K562 (cell line): ENCODE results near the gene CAPRIN1. TPM values are rescaled to one million over a fixed set of nuclear protein-coding genes. Genes with fewer than 3 reads are reported as not detected.

Experiments
- BHLHE40 ChIP-seq: IDR thresholded peaks from 2 replicates; pipeline ENCODE4 v1.6.1; 2011; ENCODE audit warnings: low read length, improper control_type of control experiment
- CHCHD3 ChIP-seq: fragments of 250-450 bp; sonication (Bioruptor Pico); IDR thresholded peaks from 2 replicates; pipeline ENCODE4 v2.1.2; 2022; ENCODE audit warnings: mild to moderate bottlenecking
- COPS2 ChIP-seq: fragments of 450-650 bp; conservative IDR thresholded peaks from 2 replicates; pipeline ENCODE4 v1.6.1; 2016; ENCODE audit warnings: mild to moderate bottlenecking, moderate library complexity
- DNMT1 ChIP-seq: fragments of 450-650 bp; IDR thresholded peaks from 2 replicates; pipeline ENCODE4 v1.6.1; 2016; ENCODE audit warnings: antibody characterized with exemption, mild to moderate bottlenecking
- FOSL1 ChIP-seq: fragments of 200-800 bp; sonication (Bioruptor generic); conservative IDR thresholded peaks from 2 replicates; pipeline ENCODE4 v1.6.1; 2016; ENCODE audit warnings: missing genetic modification characterization, missing compliant biosample characterization
- KLF10 ChIP-seq: fragments of 250-450 bp; sonication (Bioruptor Pico); IDR thresholded peaks from 2 replicates; pipeline ENCODE4 v1.6.1; 2021; ENCODE audit warnings: matching md5 sums
- NFIC ChIP-seq: fragments of 450-650 bp; IDR thresholded peaks from 2 replicates; pipeline ENCODE4 v1.6.1; 2017; ENCODE audit warnings: mild to moderate bottlenecking, inconsistent platforms
- NFYB ChIP-seq: IDR thresholded peaks from 2 replicates; pipeline ENCODE4 v1.6.1; 2011; ENCODE audit warnings: mild to moderate bottlenecking, moderate library complexity; ENCODE audit not compliant: insufficient read length; ENCODE audit errors: extremely low read depth
- NKRF ChIP-seq: fragments of 450-650 bp; IDR thresholded peaks from 2 replicates; pipeline ENCODE4 v1.6.1; 2016; ENCODE audit warnings: borderline replicate concordance
- NR2C2 ChIP-seq, 2 experiments: fragments of 200-800 bp in 1 of 2; sonication (Bioruptor generic) in 1 of 2; sonication (generic) in 1 of 2; formaldehyde crosslinking in 1 of 2; IDR thresholded peaks; 2 replicates each; pipeline versions ENCODE4 v1.6.1 to v1.8.0; 2016 to 2022; ENCODE audit warnings: mild to moderate bottlenecking in 1 of 2, missing compliant biosample characterization in 1 of 2, missing genetic modification characterization in 1 of 2, missing genetic modification reagents in 1 of 2
- PTBP1 ChIP-seq: fragments of 200-400 bp; formaldehyde crosslinking; IDR thresholded peaks from 2 replicates; pipeline ENCODE4 v1.6.1; 2017; ENCODE audit warnings: low read depth, low read length
- STAT5A ChIP-seq: IDR thresholded peaks from 2 replicates; pipeline ENCODE4 v1.6.1; 2012; ENCODE audit warnings: low read length, inconsistent platforms, borderline replicate concordance
- TEAD2 ChIP-seq: fragments of 450-650 bp; IDR thresholded peaks from 2 replicates; pipeline ENCODE4 v1.6.1; 2016; ENCODE audit warnings: missing genetic modification characterization, control low read depth, missing compliant biosample characterization
- TRIM24 ChIP-seq, 2 experiments: fragments of 450-650 bp; IDR thresholded peaks; 2 replicates each; pipeline ENCODE4 v1.6.1; 2016
- ZNF174 ChIP-seq: fragments of 250-450 bp; sonication (Bioruptor Pico); IDR thresholded peaks from 2 replicates; pipeline ENCODE4 v1.4.0; 2020; ENCODE audit warnings: mild to moderate bottlenecking
- ZNF212 ChIP-seq: fragments of 450-650 bp; formaldehyde crosslinking; IDR thresholded peaks from 2 replicates; pipeline ENCODE4 v1.4.0; 2020; ENCODE audit warnings: mild to moderate bottlenecking
- ZNF282 ChIP-seq: sonication (generic); formaldehyde crosslinking; IDR thresholded peaks from 2 replicates; pipeline ENCODE4 v1.8.1; 2023; ENCODE audit warnings: missing genetic modification reagents
- ZNF444 ChIP-seq: fragments of 250-450 bp; sonication (Bioruptor Pico); IDR thresholded peaks from 2 replicates; pipeline ENCODE4 v1.4.0; 2020; ENCODE audit warnings: mild to moderate bottlenecking, moderate library complexity
- ZNF699 ChIP-seq: fragments of 250-450 bp; sonication (Bioruptor Pico); IDR thresholded peaks from 2 replicates; pipeline ENCODE4 v1.8.0; 2021; ENCODE audit warnings: mild to moderate bottlenecking, moderate library complexity; ENCODE audit not compliant: insufficient replicate concordance
- polyA plus RNA-seq, 8 experiments: library from polyadenylated mRNA; depleted of rRNA in 4 of 8; stranded (reverse) in 5 of 8; unstranded in 3 of 8; fragments of >200 nt; fragmentation: Nextera tagmentation in 2 of 8; fragmentation: Illumina TruSeq in 1 of 8; extraction: Ambion mirVana in 2 of 8; extraction: Trizol in 1 of 8; gene quantifications; 2 replicates each; pipeline versions ENCODE4 v1.2.1 to v1.2.3, GENCODE V29; 2011 to 2014; ENCODE audit warnings: inconsistent platforms in 1 of 8, missing spikeins in 1 of 8
- total RNA-seq, 7 experiments: library from RNA; depleted of rRNA in 6 of 7; stranded (reverse); fragments of >200 nt in 6 of 7; fragmentation: Illumina TruSeq in 2 of 7; extraction: Trizol in 2 of 7; gene quantifications; 2 replicates each; pipeline versions ENCODE4 v1.2.1 to v1.2.3, GENCODE V29; 2011 to 2021; ENCODE audit warnings: low replicate concordance in 1 of 7
- TF ChIP-seq, protein P1 (sequence below): fragments of 200-800 bp; sonication (Bioruptor generic); IDR thresholded peaks from 2 replicates; pipeline ENCODE4 v1.6.1; 2017; ENCODE audit warnings: missing genetic modification characterization, missing compliant biosample characterization
- TF ChIP-seq, protein P2 (sequence below): fragments of 250-450 bp; sonication (Bioruptor Pico); IDR thresholded peaks from 2 replicates; pipeline ENCODE4 v1.4.0; 2020; ENCODE audit warnings: mild to moderate bottlenecking, moderate library complexity
- TF ChIP-seq, protein P3 (sequence below): fragments of 450-650 bp; conservative IDR thresholded peaks from 2 replicates; pipeline ENCODE4 v1.6.1; 2016; ENCODE audit warnings: missing genetic modification characterization, low read depth, mild to moderate bottlenecking, missing compliant biosample characterization, moderate library complexity
- TF ChIP-seq, protein P4 (sequence below): sonication (generic); formaldehyde crosslinking; IDR thresholded peaks from 2 replicates; pipeline ENCODE4 v1.8.1; 2022; ENCODE audit warnings: missing genetic modification reagents

Gene CAPRIN1
- total and polyA plus RNA-seq, 9 of the 15 experiments (the other 6 are each of a cell fraction or from before 2014, with no cell fraction given), result 49.6 to 271 (median 244) TPM

DNA sequence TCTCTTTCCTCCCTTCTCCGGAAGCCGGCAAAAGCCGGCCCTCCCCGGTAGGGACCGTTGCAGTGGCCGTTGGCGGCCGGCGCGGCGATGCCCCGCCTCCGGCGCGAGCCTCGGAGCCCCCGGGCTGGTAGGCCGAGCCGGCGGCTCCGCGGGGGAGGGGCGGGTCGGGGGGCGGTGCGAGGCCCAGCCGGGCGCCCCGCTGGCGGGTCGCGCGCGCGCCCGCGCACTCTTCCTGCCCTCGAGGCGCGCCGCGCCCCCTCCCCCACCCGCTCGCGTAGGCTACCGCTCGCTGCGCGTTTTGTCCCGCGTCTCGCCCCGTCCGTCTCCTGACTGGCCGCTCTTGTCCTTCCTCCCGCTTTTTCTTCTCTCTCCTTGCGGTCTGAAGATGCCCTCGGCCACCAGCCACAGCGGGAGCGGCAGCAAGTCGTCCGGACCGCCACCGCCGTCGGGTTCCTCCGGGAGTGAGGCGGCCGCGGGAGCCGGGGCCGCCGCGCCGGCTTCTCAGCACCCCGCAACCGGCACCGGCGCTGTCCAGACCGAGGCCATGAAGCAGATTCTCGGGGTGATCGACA is 591 bp downstream of the CAPRIN1 start (continued):
- TF ChIP-seq, protein P1, sequence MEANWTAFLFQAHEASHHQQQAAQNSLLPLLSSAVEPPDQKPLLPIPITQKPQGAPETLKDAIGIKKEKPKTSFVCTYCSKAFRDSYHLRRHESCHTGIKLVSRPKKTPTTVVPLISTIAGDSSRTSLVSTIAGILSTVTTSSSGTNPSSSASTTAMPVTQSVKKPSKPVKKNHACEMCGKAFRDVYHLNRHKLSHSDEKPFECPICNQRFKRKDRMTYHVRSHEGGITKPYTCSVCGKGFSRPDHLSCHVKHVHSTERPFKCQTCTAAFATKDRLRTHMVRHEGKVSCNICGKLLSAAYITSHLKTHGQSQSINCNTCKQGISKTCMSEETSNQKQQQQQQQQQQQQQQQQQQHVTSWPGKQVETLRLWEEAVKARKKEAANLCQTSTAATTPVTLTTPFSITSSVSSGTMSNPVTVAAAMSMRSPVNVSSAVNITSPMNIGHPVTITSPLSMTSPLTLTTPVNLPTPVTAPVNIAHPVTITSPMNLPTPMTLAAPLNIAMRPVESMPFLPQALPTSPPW (CRISPR knock-in tag), result peak; percentile 86
- TF ChIP-seq NFYB (no peak), ZNF282 (CRISPR knock-in tag) (no peak), NKRF (no peak), ZNF444 (CRISPR knock-in tag) (no peak), TEAD2 (no peak), ZNF174 (CRISPR knock-in tag) (no peak), NR2C2 (CRISPR knock-in tag; IDR thresholded peaks at IDR 0.05) (no peak), NR2C2 (tag; IDR thresholded peaks at IDR 0.05) (peak; percentile 38; the same call in 1 of the 2 replicates), KLF10 (no peak), TRIM24 (IDR thresholded peaks at IDR 0.05) (no peak), PTBP1 (0 out of 2 replicates have a peak, but pooled peaks have one; percentile 20), FOSL1 (tag) (0 out of 2 replicates have a peak, but pooled peaks have one; percentile 29), CHCHD3 (no peak), DNMT1 (no peak), ZNF212 (CRISPR knock-in tag) (no peak), STAT5A (no peak), NFIC (no peak; the same call in 1 of the 2 replicates), COPS2 (no peak), BHLHE40 (peak; percentile 59), ZNF699 (CRISPR knock-in tag) (no peak)
- TF ChIP-seq, protein P2, sequence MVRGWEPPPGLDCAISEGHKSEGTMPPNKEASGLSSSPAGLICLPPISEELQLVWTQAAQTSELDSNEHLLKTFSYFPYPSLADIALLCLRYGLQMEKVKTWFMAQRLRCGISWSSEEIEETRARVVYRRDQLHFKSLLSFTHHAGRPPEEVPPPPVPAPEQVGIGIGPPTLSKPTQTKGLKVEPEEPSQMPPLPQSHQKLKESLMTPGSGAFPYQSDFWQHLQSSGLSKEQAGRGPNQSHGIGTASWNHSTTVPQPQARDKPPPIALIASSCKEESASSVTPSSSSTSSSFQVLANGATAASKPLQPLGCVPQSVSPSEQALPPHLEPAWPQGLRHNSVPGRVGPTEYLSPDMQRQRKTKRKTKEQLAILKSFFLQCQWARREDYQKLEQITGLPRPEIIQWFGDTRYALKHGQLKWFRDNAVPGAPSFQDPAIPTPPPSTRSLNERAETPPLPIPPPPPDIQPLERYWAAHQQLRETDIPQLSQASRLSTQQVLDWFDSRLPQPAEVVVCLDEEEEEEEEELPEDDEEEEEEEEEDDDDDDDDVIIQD (CRISPR knock-in tag), result no peak
- TF ChIP-seq, protein P3, sequence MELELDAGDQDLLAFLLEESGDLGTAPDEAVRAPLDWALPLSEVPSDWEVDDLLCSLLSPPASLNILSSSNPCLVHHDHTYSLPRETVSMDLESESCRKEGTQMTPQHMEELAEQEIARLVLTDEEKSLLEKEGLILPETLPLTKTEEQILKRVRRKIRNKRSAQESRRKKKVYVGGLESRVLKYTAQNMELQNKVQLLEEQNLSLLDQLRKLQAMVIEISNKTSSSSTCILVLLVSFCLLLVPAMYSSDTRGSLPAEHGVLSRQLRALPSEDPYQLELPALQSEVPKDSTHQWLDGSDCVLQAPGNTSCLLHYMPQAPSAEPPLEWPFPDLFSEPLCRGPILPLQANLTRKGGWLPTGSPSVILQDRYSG (tag), result no peak
- TF ChIP-seq, protein P4, sequence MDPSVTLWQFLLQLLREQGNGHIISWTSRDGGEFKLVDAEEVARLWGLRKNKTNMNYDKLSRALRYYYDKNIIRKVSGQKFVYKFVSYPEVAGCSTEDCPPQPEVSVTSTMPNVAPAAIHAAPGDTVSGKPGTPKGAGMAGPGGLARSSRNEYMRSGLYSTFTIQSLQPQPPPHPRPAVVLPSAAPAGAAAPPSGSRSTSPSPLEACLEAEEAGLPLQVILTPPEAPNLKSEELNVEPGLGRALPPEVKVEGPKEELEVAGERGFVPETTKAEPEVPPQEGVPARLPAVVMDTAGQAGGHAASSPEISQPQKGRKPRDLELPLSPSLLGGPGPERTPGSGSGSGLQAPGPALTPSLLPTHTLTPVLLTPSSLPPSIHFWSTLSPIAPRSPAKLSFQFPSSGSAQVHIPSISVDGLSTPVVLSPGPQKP (CRISPR knock-in tag), result no peak
